ENCODE measurements around the gene NR0B1. TPM values are rescaled to one million over a fixed set of nuclear protein-coding genes. Genes with fewer than 3 reads are reported as not detected.

The NR0B1 gene
- total and polyA plus RNA-seq, 2 donors (not counting 1 experiment from before 2014, with no cell fraction given): not detected

- CTCF ChIA-PET: no interaction called here
- H3K27me3 Mint-ChIP-seq: no peaks in the 10 kb centered on the region
- no peak overlapping the region for H3K4me3 Mint-ChIP-seq
These were observed 12.6 kb downstream of the NR0B1 start for GRCh38 chrX:30296408-30297254.

More at GRCh38 chrX:30296408-30297254, 12.6 kb downstream of the NR0B1 start:
- TF ChIP-seq EZH2 (IDR thresholded peaks at IDR 0.05; ENCODE audit: borderline replicate concordance, insufficient read depth, low read depth, low read length, poor library complexity, severe bottlenecking) (no peak), CTCF (IDR thresholded peaks at IDR 0.05) (no peak)
- H3K36me3 ChIP-seq (replicated peaks in 1 of 2; ENCODE audit: control extremely low read depth in 1 of 2, control insufficient read depth in 1 of 2, extremely low read depth in 1 of 2, insufficient read depth in 2 of 2, low read length in 1 of 2): no peaks in the 10 kb centered on the region
- ATAC-seq (ENCODE audit: low read depth) (no peak), DNase-seq (no peak)
- H4K20me1 ChIP-seq (ENCODE audit: control insufficient read depth, insufficient read depth, low read length, poor library complexity, severe bottlenecking): no peaks in the 10 kb centered on the region
- H2AFZ ChIP-seq (ENCODE audit: insufficient read depth, low read depth, low read length, poor library complexity, severe bottlenecking): no peak overlapping the region
- no peak overlapping the region for H3K27ac ChIP-seq (ENCODE audit: low read length in 2 of 2)
- Mint-ChIP-seq H3K9me3 (ENCODE audit: insufficient read depth) (no peaks in the 10 kb centered on the region), H3K4me1 (no peaks in the 10 kb centered on the region), H3K27ac (no peak overlapping the region)
- H3K4me2 ChIP-seq (replicated peaks; ENCODE audit: low read depth, low read length, poor library complexity, severe bottlenecking): no peak overlapping the region
- no peaks in the 10 kb centered on the region for H3K4me1 ChIP-seq (ENCODE audit: control insufficient read depth in 2 of 2, insufficient read depth in 2 of 2, low read length in 2 of 2)
- no peak overlapping the region for H3K4me3 ChIP-seq (ENCODE audit: control extremely low read depth in 1 of 5, extremely low read depth in 1 of 5, insufficient read depth in 1 of 5, low read depth in 2 of 5, low read length in 4 of 5)
- intact Hi-C loops (cut with micrococcal nuclease): no loop called here
- WGBS (ENCODE audit: insufficient coverage): 100% methylated on average over 2 of the region's 5 CpGs
- no peaks in the 10 kb centered on the region for H3K79me2 ChIP-seq (ENCODE audit: control insufficient read depth, insufficient read depth, low read length)
- H3K9ac ChIP-seq (ENCODE audit: low read length): no peak overlapping the region
- POLR2A ChIA-PET: no interaction called here
- no peaks in the 10 kb centered on the region for H3K9me3 ChIP-seq (ENCODE audit: control extremely low read depth in 1 of 3, control insufficient read depth in 2 of 3, insufficient read depth in 1 of 3, low read length in 2 of 3)
- H3K27me3 ChIP-seq (replicated peaks in 1 of 4; ENCODE audit: control extremely low read depth in 1 of 4, control insufficient read depth in 3 of 4, insufficient read depth in 4 of 4, low read length in 3 of 4): no peaks in the 10 kb centered on the region

Data from B cell (primary cell).